ENCODE results near the gene PLCB1.
A peak's percentile ranks its signal among the peaks of the same experiment; 100 is the strongest.

The PLCB1 gene

GRCh38 chr20:8213270-8213669 is 81.2 kb downstream of the PLCB1 start:
- TF ChIP-seq CTCF (IDR thresholded peaks at IDR 0.05; ENCODE audit: low read depth, low read length, missing control alignments) = no peak
- in situ Hi-C loops (cut with HindIII; ENCODE audit: low sequenced_read_pairs) = no loop called here
- no peak for DNase-seq (ENCODE audit: low read depth)
- no peak overlapping the region for H3K4me3 ChIP-seq (ENCODE audit: low read depth, low read length)

DNA sequence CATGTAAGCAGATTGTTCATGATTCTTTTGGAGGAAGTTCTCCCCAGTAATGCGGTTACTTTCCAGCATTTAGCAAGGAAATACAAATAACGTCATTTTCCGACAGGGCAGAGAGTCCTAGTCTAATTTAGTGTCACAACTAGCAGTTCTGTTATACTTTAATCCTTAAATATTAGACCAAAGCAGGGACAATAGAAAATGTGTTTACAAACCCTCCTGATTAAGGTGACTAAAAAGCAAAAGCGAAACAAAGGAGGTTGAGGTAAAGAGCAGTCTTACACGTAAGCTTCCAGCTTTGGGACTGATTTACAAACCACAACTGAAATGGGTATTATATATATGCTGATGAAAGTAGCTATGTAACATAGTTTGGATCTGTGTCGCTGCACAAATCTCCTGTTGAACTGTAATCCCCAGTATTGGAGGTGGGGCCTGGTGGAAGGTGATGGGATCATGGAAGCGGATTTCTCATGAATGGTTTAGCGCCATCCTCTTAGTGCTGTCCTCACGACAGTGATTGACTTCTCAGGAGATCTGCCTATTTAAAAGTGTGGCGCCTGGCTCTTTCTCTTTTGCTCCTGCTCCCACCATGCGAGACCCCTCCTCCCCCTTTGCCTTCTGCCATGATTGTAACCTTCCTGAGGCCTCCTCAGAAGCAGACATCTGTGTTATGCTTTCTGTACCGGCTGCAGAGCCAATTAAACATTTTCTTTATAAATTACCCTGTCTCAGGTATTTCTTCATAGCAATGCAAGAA is 81.9 kb downstream of the PLCB1 start:
- no peak for DNase-seq (ENCODE audit: low read depth)
- in situ Hi-C loops (cut with HindIII; ENCODE audit: low sequenced_read_pairs) = no loop called here
- no peak for TF ChIP-seq CTCF (IDR thresholded peaks at IDR 0.05; ENCODE audit: low read depth, low read length, missing control alignments)
- H3K4me3 ChIP-seq (ENCODE audit: low read depth, low read length) = no peak overlapping the region

- in situ Hi-C loops (cut with HindIII; ENCODE audit: low sequenced_read_pairs) = no loop called here
Measured at GRCh38 chr20:8215361-8215781, 83.3 kb downstream of the PLCB1 start.

DNA sequence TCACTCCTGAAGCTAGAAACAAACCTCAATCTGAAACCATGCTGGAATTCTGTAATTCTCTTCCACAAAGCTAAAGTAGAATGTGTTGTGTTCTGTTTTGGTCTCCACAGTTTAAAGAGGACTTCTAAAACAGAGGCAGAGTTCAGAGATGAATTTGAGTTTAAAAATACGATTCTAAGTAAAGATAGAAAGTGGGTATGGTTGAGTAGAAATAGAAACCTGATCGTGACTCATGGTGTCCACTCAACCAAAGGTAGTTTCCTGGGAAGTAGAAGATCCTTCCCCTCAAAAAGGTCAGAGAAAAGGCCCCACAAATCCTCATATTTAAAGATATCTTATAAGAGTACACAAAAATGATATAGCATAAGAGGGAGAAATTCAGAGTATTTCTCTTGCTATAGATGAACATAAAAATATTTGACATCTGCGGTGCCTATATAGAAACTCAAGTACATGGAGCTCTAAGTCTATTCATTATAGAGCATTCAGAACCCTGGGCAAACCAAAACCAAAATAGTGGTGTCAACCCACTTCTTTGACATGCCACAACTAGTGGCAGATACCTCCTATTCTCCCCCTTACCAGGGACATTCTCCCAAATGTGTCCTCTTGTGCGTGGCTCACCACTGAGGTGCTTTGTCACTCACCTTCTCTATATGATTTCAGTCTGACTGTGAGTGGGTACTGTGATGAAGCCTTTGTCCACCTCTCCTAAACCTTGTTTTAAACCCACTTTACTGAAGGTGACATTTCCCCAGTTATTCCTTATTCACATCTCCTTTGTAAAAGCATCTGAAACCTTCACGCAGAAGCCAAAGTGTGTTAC is 84.5 kb downstream of the PLCB1 start:
- no peak overlapping the region for H3K4me3 ChIP-seq (ENCODE audit: low read depth, low read length)
- in situ Hi-C loops (cut with HindIII; ENCODE audit: low sequenced_read_pairs) = no loop called here
- DNase-seq (ENCODE audit: low read depth) = no peak
- no peak for TF ChIP-seq CTCF (IDR thresholded peaks at IDR 0.05; ENCODE audit: low read depth, low read length, missing control alignments)

More at GRCh38 chr20:8215361-8215781, 83.3 kb downstream of the PLCB1 start:
- H3K4me3 ChIP-seq (ENCODE audit: low read depth, low read length) = no peak overlapping the region
- no peak for TF ChIP-seq CTCF (IDR thresholded peaks at IDR 0.05; ENCODE audit: low read depth, low read length, missing control alignments)
- peak; percentile 69 for DNase-seq (ENCODE audit: low read depth)

DNA sequence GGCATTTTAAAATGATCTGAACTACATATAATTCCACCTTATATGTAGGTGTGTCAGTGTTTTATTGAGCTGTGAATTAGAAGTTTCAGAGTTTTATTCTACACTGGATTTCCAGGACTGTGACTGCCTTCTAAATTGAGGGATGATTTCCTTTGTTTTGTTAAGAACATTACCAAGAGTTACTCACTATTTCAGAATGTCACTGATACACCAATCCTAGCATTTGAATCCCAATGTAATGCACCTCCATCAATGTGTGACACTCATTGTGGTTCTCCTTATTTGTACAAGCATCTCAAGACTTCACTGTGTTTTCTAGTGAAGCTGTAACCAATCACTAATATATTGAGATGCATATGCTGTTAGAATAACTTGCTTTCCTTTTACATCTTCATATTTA is 86.8 kb downstream of the PLCB1 start:
- in situ Hi-C loops (cut with HindIII; ENCODE audit: low sequenced_read_pairs) = no loop called here
- TF ChIP-seq CTCF (IDR thresholded peaks at IDR 0.05; ENCODE audit: low read depth, low read length, missing control alignments) = no peak
- H3K4me3 ChIP-seq (ENCODE audit: low read depth, low read length) = no peak overlapping the region
- peak; percentile 42 for DNase-seq (ENCODE audit: low read depth)

- TF ChIP-seq CTCF (IDR thresholded peaks at IDR 0.05; ENCODE audit: low read depth, low read length, missing control alignments) = no peak
- in situ Hi-C loops (cut with HindIII; ENCODE audit: low sequenced_read_pairs) = no loop called here
- H3K4me3 ChIP-seq (ENCODE audit: low read depth, low read length) = no peak overlapping the region
- DNase-seq (ENCODE audit: low read depth) = no peak
Measured at GRCh38 chr20:8219403-8219802, 87.3 kb downstream of the PLCB1 start.
